Mucosa of gallbladder (tissue), 1 donor: ENCODE data around the gene SPDYE18. TPM values are rescaled to one million over a fixed set of nuclear protein-coding genes. Genes with fewer than 3 reads are reported as not detected.
"Not testable (repeated sequence)": the region's sequence is repeated elsewhere in the genome, so short reads cannot be mapped to it uniquely, and the experiment has no call there.

Experiments
- DNase-seq: peaks from one replicate; pipeline ENCODE4 v3.0.0-alpha.2; 2020; ENCODE audit warnings: low spot score
- total RNA-seq: library from RNA; stranded (reverse); gene quantifications from one replicate; pipeline ENCODE4 v1.2.1, GENCODE V29; 2021
- donor health status: DM: no; HTN: no; CAD: no.

The SPDYE18 gene, protein sequence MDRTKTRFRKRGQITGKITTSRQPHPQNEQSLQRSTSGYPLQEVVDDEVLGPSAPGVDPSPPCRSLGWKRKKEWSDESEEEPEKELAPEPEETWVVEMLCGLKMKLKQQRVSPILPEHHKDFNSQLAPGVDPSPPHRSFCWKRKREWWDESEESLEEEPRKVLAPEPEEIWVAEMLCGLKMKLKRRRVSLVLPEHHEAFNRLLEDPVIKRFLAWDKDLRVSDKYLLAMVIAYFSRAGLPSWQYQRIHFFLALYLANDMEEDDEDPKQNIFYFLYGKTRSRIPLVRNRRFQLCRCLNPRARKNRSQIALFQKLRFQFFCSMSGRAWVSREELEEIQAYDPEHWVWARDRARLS
- 0.72 TPM for total RNA-seq

DNA sequence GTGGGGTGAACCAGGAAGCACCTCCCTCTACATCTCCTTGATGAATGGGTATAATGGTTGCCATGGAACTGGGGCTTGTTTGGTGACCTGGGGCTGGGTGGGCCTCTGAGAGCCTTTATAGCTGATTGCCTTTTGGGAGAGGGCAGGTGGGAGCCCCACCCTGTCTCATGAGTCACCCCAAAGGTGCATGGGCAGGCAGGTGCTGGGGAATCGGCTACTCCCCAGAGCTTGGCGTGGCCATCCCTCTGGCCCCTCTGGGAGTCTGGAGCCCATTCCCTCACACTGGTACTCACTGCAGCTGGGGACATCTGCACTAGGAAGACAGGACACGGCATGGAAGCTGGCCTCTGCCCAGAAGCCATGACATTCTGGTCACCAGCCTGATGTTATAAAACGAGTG lies at the start of gene SPDYE18:
Gene SPDYE18, minus strand, starts transcription at position 2 of the 400 bp plus-strand sequence. CDS start 2,046 bp downstream, outside the sequence.
- not testable (repeated sequence) for DNase-seq

DNA sequence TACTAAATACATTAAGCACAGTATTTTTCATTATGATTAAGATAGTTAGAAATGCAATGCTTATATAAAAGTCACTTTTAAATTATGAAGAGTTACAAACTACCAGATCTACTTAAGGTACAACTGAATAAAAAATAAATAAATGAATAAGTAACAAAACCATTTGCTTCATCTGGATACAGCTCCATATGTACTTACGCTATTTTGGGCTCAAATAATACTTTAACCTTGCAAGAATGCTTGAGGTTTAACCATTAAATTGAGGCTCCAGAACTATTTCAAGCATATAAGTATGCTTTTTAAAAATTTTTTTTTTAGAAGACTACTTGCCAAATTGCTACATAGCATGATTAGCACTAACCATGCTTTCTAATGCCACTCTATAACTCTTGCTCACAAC lies 46.0 kb upstream of the SPDYE18 start:
- not testable (repeated sequence) for DNase-seq

DNA sequence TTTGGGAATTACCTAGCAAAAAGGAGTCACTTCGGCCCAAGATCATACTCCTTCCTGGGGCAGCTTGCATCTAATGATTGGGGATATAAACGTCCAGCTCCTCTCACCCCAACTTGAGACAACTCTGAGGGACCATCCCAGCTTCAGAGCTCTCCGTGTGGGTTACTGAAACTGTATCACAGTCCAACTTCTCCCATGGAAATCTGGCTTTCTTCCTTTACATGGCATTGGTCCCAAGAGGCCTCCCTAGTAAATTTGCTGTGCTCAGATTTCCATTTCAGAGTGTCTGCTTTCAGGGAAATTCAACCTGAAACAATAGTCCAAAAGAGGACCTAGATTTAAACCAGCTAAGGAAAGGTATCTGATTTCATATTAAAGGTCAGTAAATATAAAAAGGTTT lies 45.3 kb upstream of the SPDYE18 start:
- not testable (repeated sequence) for DNase-seq

DNA sequence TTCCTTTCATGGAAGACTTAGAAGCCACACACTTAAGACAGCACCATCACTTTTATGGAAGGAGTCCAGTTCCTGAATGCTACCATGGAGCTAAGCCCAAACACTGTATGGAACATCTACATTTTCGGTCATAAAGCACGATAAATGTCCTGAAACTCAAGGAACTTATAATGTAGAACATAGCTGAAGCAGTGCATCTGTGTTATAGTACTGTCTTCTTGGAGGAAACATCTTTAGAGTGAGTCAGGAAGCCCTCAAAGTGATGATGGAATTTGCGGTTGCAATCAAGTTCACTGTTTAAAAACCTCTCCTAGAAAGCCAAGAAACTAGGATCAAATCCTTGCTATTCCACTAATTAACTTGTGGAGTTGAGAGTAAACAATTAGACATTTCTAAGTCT lies 43.5 kb upstream of the SPDYE18 start:
- not testable (repeated sequence) for DNase-seq

DNA sequence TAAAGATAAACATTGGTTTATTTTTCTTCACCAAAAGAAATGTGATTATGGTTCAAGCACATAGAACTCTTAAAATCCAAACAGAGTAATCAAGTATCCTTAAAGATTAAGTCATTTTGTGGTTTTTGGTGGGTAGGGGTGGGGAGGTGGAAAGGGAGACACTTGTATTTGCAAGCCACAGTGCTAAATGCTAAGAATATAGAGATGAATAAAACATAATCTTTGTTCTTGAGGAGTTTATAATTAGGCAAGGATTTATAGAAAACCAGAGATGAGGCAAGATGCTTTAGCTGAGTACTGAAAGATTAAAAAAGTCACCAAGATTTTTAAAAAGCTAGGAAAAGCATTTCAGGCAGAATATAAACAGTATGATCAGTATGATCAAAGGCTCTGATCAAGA lies 40.3 kb upstream of the SPDYE18 start:
- not testable (repeated sequence) for DNase-seq

- DNase-seq: not testable (repeated sequence)
Measured at GRCh38 chr7:77101187-77101586, 38.8 kb upstream of the SPDYE18 start.

GRCh38 chr7:77100501-77100900 lies 38.1 kb upstream of the SPDYE18 start:
- DNase-seq: not testable (repeated sequence)

DNA sequence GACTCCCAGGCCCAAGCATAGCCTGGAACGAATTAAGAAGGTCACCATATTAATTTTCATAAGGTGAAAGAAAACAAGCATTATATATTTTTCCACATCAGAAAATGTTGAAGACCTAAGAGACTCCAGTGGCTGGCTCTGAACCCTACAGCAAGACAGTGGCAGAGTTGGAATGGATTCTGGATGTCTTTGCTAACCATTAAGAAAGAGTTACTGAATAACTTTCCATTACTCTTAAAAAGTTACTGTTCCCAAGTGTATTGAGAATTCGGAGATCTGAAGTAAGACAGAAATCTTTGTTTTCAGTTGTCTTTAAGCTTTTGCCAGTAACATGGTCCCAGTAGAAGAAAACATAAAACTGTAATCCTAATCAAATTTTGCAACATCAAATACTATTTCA lies 29.9 kb upstream of the SPDYE18 start:
- not testable (repeated sequence) for DNase-seq

DNA sequence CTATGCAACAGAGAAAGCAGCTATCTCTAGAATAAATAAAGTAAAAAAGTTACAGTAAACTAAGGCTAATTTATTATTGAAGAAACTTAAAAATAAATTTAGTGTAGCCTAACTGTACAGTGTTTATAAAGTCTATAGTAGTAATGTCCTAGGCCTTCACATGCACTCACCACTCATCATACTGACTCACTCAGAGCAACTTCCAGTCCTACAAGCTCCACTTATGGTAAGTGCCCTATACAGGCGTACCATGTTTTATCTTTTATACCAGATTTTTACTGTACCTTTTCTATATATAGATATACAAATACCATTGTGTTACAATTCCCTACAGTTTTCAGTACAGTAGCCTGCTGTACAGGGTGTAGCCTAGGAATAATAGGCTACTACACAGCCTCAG lies 19.8 kb upstream of the SPDYE18 start:
- not testable (repeated sequence) for DNase-seq

GRCh38 chr7:77080236-77080635 lies 17.9 kb upstream of the SPDYE18 start:
- not testable (repeated sequence) for DNase-seq

DNA sequence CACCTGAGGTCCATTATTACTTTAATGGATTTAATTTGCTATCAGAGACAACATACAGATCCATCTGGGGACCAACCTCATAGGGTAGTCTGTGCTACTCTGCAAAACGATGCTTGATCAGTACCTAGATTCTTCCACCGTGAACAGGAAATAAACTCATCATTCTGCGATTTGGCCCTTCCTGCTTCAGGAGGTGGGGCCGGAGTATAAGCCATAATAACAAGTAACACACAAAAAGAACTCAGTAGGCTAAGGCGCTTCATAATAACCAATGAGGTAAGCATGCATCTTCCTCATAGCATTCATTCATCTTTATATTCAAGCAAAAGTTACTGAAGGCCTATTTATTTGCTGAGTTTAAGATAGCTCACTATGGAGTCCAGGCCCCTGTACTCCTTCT lies 17.3 kb upstream of the SPDYE18 start:
- not testable (repeated sequence) for DNase-seq

DNA sequence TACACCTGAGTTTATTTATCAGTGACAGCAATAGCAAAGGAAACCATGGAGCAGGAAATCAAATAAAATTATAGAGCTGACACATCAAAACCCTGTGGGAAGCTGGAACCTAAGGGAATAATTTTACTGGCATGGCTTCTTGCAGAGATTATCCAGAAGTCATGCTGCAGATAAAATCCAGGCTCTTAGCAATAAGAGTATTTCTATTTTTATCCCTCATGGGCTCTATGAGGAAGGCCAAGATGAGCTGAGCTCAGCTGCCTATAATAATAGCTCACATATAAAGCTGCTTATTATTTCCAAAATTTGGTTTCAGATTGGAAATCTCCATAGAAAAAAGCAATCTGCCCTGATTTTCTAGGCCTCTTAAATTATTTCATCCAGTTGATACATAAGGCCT lies 16.8 kb upstream of the SPDYE18 start:
- not testable (repeated sequence) for DNase-seq

DNA sequence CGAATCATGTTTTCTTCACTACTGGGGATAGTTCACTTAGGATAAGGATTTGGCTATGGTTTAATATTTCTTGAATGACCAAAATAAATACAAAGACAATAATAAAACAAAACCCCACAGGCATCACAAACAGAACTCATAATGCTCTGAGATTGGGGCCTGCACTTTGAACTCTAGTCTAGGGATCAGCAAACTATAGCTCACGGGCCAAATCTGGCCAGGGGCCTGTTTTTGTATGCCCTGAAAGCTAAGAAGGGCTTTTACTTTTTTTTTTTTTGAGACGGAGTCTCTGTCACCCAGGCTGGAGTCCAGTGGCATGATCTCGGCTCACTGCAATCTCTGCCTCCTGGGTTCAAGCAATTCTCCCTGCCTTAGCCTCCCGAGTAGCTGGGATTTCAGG lies 14.7 kb upstream of the SPDYE18 start:
- DNase-seq: not testable (repeated sequence)

- DNase-seq: not testable (repeated sequence)
Measured at GRCh38 chr7:77074786-77075396, 12.5 kb upstream of the SPDYE18 start.

DNA sequence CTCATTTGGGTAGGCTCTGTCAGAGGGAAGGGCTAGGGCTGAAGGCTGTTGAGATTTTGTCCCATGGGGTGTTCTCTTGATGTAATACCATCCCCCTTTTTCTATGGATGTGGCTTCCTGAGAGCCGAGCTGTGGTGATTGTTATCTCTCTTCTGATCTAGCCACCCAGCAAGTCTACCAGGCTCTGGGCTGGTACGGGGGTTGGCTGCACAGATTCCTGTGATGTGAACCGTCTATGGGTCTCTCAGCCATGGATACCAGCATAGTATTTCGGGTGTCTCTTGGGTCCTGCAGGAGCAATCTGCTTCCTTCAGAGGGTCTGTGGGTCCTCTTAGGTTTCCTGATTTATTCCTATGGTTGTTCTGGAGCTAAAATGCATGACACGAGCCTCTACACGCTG lies 8.8 kb upstream of the SPDYE18 start:
- not testable (repeated sequence) for DNase-seq

DNA sequence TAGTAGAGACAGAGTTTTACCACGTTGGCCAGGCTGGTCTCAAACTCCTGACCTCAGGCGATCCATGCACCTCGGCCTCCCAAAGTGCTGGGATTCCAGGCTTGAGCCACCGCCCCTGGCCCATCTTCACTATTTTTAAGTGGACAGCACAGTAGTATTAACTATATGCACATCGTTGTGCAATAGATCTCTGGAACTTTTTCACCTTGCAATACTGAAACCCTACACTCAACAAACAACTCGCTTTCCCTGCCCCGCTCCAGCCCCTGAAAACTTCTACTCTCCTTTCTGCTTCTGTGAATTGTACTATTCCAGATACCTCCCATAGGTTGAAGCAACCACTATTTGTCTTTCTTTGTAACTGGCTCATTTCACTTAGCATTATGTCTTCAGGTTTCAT lies 3.5 kb upstream of the SPDYE18 start:
- DNase-seq: not testable (repeated sequence)

GRCh38 chr7:77063732-77064131 lies 1.4 kb upstream of the SPDYE18 start:
- not testable (repeated sequence) for DNase-seq

DNA sequence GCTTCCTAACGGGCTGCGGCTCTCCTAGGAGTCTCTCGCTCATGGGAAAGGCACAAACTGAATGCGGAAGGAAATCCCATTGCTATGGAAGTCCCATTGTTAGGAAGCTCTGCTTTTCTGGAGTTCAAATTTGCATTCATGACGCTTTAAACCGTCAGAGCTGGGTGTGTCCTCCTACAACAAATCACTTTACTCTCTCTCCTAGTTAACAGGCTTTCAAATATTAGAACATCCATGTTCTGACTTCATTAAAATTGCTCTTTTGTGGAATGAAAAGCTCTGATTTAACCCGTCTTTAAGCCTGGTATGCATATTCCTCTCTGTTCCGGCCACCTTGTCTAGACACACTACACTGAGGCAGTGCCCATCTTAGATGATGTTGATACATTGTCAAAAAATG lies 30.1 kb downstream of the SPDYE18 start, which contains the start of gene SPDYE17:
Gene SPDYE17, minus strand, starts transcription at position 101 of the 400 bp plus-strand sequence. CDS start 1,791 bp downstream, outside the sequence.
- DNase-seq: not testable (repeated sequence)

- DNase-seq: not testable (repeated sequence)
Measured at GRCh38 chr7:77026349-77026748, 36.0 kb downstream of the SPDYE18 start.

GRCh38 chr7:77010074-77010680 lies 52.2 kb downstream of the SPDYE18 start:
- DNase-seq: not testable (repeated sequence)

- DNase-seq: peak; percentile 89
Measured at GRCh38 chr7:77008000-77008399, 54.4 kb downstream of the SPDYE18 start.
